GM12874 (cell line): ENCODE measurements around the gene TRIM51.
"Not testable (repeated sequence)": the region's sequence is repeated elsewhere in the genome, so short reads cannot be mapped to it uniquely, and the experiment has no call there.

ENCODE experiments used
- CTCF ChIP-seq: IDR thresholded peaks from 2 replicates; pipeline ENCODE4 v1.5.1; 2011; ENCODE audit warnings: low read depth, mild to moderate bottlenecking, control low read depth, low read length, moderate library complexity; ENCODE audit not compliant: insufficient read depth

TRIM51 gene

GRCh38 chr11:55882997-55883396 is at the start of gene TRIM51:
Gene TRIM51, plus strand, starts transcription at chr11:55883297. Its CDS starts 2,132 bp downstream, at chr11:55885429.
- not testable (repeated sequence) for TF ChIP-seq CTCF

- no peak for TF ChIP-seq CTCF
Measured at GRCh38 chr11:55838452-55838851, 44.6 kb upstream of the TRIM51 start, which contains the start of gene OR5D16. Gene OR5D16, plus strand, starts transcription at chr11:55838752. Its CDS starts 0 bp downstream, at chr11:55838752.

GRCh38 chr11:55847453-55847852 is 35.6 kb upstream of the TRIM51 start:
- no peak for TF ChIP-seq CTCF

GRCh38 chr11:55849037-55849436 is 34.1 kb upstream of the TRIM51 start:
- TF ChIP-seq CTCF, result no peak

GRCh38 chr11:55852141-55852540 is 31.0 kb upstream of the TRIM51 start:
- no peak for TF ChIP-seq CTCF

- TF ChIP-seq CTCF, result no peak
Measured at GRCh38 chr11:55854704-55855103, 28.4 kb upstream of the TRIM51 start.

- no peak for TF ChIP-seq CTCF
Measured at GRCh38 chr11:55895216-55895615, 12.1 kb downstream of the TRIM51 start.
